GM23338 (cell line): ENCODE measurements around the gene NUP42. TPM values are rescaled to one million over a fixed set of nuclear protein-coding genes. Genes with fewer than 3 reads are reported as not detected.

ENCODE experiments used
- ATAC-seq: fragments of 200-7000 bp; cut with Tn5 transposase; 3 replicates; pipeline ENCODE4 v1.9.1; 2020
- DNase-seq: peaks from one replicate; pipeline ENCODE4 v3.0.0-alpha.2; 2015; ENCODE audit warnings: low spot score
- H2AFZ ChIP-seq: fragments of 200-600 bp; sonication (generic); 2 replicates; pipeline ENCODE4 v1.8.0; 2016; ENCODE audit warnings: antibody characterized with exemption, mild to moderate bottlenecking, moderate library complexity
- H3F3A ChIP-seq: fragments of 200-600 bp; sonication (generic); replicated peaks from 2 replicates; pipeline ENCODE4 v1.8.0; 2017; ENCODE audit warnings: antibody characterized with exemption, mixed run types, low read depth
- H3K27ac ChIP-seq: fragments of 200-600 bp; sonication (generic); 2 replicates; pipeline ENCODE4 v1.6.1; 2016; ENCODE audit warnings: low read depth
- H3K27me3 ChIP-seq: fragments of 200-600 bp; sonication (generic); 2 replicates; pipeline ENCODE4 v1.8.0; 2016; ENCODE audit warnings: mild to moderate bottlenecking, mixed run types, moderate library complexity; ENCODE audit not compliant: insufficient read depth
- H3K36me3 ChIP-seq: fragments of 200-600 bp; sonication (generic); 2 replicates; pipeline ENCODE4 v1.8.0; 2016; ENCODE audit warnings: mild to moderate bottlenecking; ENCODE audit not compliant: insufficient read depth
- H3K4me1 ChIP-seq: fragments of 200-600 bp; sonication (generic); 2 replicates; pipeline ENCODE4 v1.8.0; 2016; ENCODE audit warnings: mild to moderate bottlenecking, moderate library complexity; ENCODE audit not compliant: insufficient read depth
- H3K4me2 ChIP-seq: fragments of 200-600 bp; sonication (generic); 2 replicates; pipeline ENCODE4 v1.7.1; 2017; ENCODE audit warnings: mixed run types
- H3K4me3 ChIP-seq: fragments of 200-600 bp; sonication (generic); 2 replicates; pipeline ENCODE4 v1.6.1; 2016; ENCODE audit warnings: mixed run types
- H3K79me2 ChIP-seq: fragments of 200-600 bp; sonication (generic); replicated peaks from 2 replicates; pipeline ENCODE4 v1.8.0; 2017; ENCODE audit warnings: mild to moderate bottlenecking; ENCODE audit not compliant: insufficient read depth
- H3K9me2 ChIP-seq: fragments of 200-600 bp; sonication (generic); 2 replicates; pipeline ENCODE4 v1.8.0; 2017; ENCODE audit not compliant: insufficient read depth
- H4K20me1 ChIP-seq: fragments of 200-600 bp; sonication (generic); replicated peaks from 2 replicates; pipeline ENCODE4 v1.8.0; 2017; ENCODE audit warnings: mild to moderate bottlenecking; ENCODE audit not compliant: insufficient read depth
- H3K27ac Mint-ChIP-seq: 2 replicates; pipeline ENCODE4 v1.8.0; 2020; ENCODE audit warnings: inconsistent platforms, mild to moderate bottlenecking, moderate library complexity, mixed read lengths
- H3K27me3 Mint-ChIP-seq: 3 replicates; pipeline ENCODE4 v1.8.0; 2022; ENCODE audit warnings: low read depth, mild to moderate bottlenecking, moderate library complexity, mixed read lengths, inconsistent platforms; ENCODE audit not compliant: insufficient read depth, poor library complexity
- H3K36me3 Mint-ChIP-seq: 3 replicates; pipeline ENCODE4 v1.8.0; 2021; ENCODE audit warnings: low read depth, mild to moderate bottlenecking, inconsistent platforms, moderate library complexity, mixed read lengths
- H3K4me1 Mint-ChIP-seq: 3 replicates; pipeline ENCODE4 v1.8.0; 2020; ENCODE audit warnings: mild to moderate bottlenecking, inconsistent platforms, mixed read lengths
- H3K4me3 Mint-ChIP-seq: 3 replicates; pipeline ENCODE4 v1.8.0; 2021; ENCODE audit warnings: moderate library complexity, mild to moderate bottlenecking, inconsistent platforms, mixed read lengths
- H3K9me3 Mint-ChIP-seq: 3 replicates; pipeline ENCODE4 v1.8.0; 2020; ENCODE audit warnings: moderate library complexity, mild to moderate bottlenecking, inconsistent platforms, mixed read lengths
- EZH2 ChIP-seq: fragments of 200-600 bp; sonication (generic); IDR thresholded peaks from one replicate; pipeline ENCODE4 v1.8.0; 2017; ENCODE audit warnings: antibody characterized with exemption, mild to moderate bottlenecking, low read depth; ENCODE audit not compliant: unreplicated experiment
- NANOG ChIP-seq: IDR thresholded peaks from 2 replicates; pipeline ENCODE4 v1.6.1; 2016; ENCODE audit warnings: antibody characterized with exemption, borderline replicate concordance
- STAT1 ChIP-seq: IDR thresholded peaks from one replicate; pipeline ENCODE4 v1.6.1; 2016; ENCODE audit warnings: antibody characterized with exemption; ENCODE audit not compliant: unreplicated experiment
- ZNF114 ChIP-seq: fragments of 250-450 bp; sonication (Bioruptor Pico); IDR thresholded peaks from 2 replicates; pipeline ENCODE4 v1.5.0; 2020; ENCODE audit warnings: mild to moderate bottlenecking, moderate library complexity
- ZNF462 ChIP-seq: fragments of 250-450 bp; sonication (Bioruptor Pico); IDR thresholded peaks from 2 replicates; pipeline ENCODE4 v1.5.0; 2020; ENCODE audit warnings: mild to moderate bottlenecking, moderate library complexity
- polyA plus RNA-seq: library from polyadenylated mRNA; unstranded; fragments of >200 nt; fragmentation: Nextera tagmentation; extraction: Ambion mirVana; gene quantifications from 2 replicates; pipeline ENCODE4 v1.2.1, GENCODE V29; 2016
- total RNA-seq: library from RNA; depleted of rRNA; stranded (reverse); fragments of >200 nt; shearing (Covaris generic); gene quantifications from 2 replicates; pipeline ENCODE4 v1.2.3, GENCODE V29; 2014

Gene NUP42
- total and polyA plus RNA-seq, 2 experiments from 2014 or later = 39.1 to 42.7 TPM

- TF ChIP-seq ZNF462 (CRISPR knock-in tag) = no peak
- TF ChIP-seq NANOG = no peak
- TF ChIP-seq STAT1 = no peak
These were observed 32.6 kb downstream of the NUP42 start (continued) for GRCh38 chr7:23214423-23214822.

GRCh38 chr7:23214938-23215337, 33.1 kb downstream of the NUP42 start:
- H3F3A ChIP-seq = no peaks in the 10 kb centered on the region
- DNase-seq = no peak
- Mint-ChIP-seq H3K27me3 (peaks cover 5% of the 10 kb centered on the region), H3K36me3 (no peaks in the 10 kb centered on the region), H3K27ac (no peak overlapping the region), H3K4me1 (peaks cover 13% of the 10 kb centered on the region; the same call in 2 of the 3 replicates), H3K9me3 (no peaks in the 10 kb centered on the region), H3K4me3 (no peak overlapping the region)
- no peak overlapping the region for H3K4me2 ChIP-seq
- TF ChIP-seq EZH2 (no peak), ZNF114 (CRISPR knock-in tag) (no peak), STAT1 (no peak), NANOG (no peak)
- H3K9me2 ChIP-seq = 0 out of 2 replicates have a peak, but pooled peaks cover 4% of the 10 kb centered on the region
- H2AFZ ChIP-seq = no peak overlapping the region
- H3K4me1 ChIP-seq = peaks cover 8% of the 10 kb centered on the region; the same call in 1 of the 2 replicates
- ATAC-seq = no peak
- no peak overlapping the region for H3K4me3 ChIP-seq
- H4K20me1 ChIP-seq = no peaks in the 10 kb centered on the region
- no peaks in the 10 kb centered on the region for H3K36me3 ChIP-seq
- no peaks in the 10 kb centered on the region for H3K79me2 ChIP-seq
- H3K27ac ChIP-seq = no peak overlapping the region
- no peaks in the 10 kb centered on the region for H3K27me3 ChIP-seq
